ENCODE data around the gene ADCY9.

DNA sequence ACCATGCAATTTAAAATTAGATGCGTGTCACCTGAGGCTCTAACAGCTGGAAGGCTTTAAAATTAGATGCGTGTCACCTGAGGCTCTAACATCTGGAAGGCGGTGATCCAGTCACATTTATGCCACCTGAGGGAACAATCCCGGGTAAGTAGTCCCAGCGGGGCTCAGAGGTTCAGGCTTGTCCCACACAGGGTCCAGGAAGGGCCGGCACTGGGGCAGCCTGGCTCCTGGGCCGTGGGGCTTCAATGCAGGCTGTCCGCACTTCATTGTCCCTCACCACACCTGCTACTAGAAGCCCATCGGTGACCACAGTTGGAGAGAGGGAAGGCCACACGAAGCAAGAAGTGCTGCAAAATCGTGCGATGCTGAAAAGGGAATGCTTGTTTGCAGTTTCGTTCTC lies 15.4 kb upstream of the ADCY9 start:
- TF ChIP-seq, protein P1, sequence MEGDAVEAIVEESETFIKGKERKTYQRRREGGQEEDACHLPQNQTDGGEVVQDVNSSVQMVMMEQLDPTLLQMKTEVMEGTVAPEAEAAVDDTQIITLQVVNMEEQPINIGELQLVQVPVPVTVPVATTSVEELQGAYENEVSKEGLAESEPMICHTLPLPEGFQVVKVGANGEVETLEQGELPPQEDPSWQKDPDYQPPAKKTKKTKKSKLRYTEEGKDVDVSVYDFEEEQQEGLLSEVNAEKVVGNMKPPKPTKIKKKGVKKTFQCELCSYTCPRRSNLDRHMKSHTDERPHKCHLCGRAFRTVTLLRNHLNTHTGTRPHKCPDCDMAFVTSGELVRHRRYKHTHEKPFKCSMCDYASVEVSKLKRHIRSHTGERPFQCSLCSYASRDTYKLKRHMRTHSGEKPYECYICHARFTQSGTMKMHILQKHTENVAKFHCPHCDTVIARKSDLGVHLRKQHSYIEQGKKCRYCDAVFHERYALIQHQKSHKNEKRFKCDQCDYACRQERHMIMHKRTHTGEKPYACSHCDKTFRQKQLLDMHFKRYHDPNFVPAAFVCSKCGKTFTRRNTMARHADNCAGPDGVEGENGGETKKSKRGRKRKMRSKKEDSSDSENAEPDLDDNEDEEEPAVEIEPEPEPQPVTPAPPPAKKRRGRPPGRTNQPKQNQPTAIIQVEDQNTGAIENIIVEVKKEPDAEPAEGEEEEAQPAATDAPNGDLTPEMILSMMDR (conservative IDR thresholded peaks at IDR 0.05) = no peak
- TF ChIP-seq EZH2 (IDR thresholded peaks at IDR 0.05; ENCODE audit: low read depth) = no peak

Data from PC-9 (cell line).